Stimulated activated CD8-positive, alpha-beta memory T cell treated with anti-CD3 and anti-CD28 coated beads, Interleukin-4, amount 100 ng/mL, for 48 hours (primary cell): ENCODE results near the gene BCL10.

Experiments used
- DNase-seq: peaks from one replicate; pipeline ENCODE4 v3.0.0-alpha.2; 2020

The BCL10 gene

DNA sequence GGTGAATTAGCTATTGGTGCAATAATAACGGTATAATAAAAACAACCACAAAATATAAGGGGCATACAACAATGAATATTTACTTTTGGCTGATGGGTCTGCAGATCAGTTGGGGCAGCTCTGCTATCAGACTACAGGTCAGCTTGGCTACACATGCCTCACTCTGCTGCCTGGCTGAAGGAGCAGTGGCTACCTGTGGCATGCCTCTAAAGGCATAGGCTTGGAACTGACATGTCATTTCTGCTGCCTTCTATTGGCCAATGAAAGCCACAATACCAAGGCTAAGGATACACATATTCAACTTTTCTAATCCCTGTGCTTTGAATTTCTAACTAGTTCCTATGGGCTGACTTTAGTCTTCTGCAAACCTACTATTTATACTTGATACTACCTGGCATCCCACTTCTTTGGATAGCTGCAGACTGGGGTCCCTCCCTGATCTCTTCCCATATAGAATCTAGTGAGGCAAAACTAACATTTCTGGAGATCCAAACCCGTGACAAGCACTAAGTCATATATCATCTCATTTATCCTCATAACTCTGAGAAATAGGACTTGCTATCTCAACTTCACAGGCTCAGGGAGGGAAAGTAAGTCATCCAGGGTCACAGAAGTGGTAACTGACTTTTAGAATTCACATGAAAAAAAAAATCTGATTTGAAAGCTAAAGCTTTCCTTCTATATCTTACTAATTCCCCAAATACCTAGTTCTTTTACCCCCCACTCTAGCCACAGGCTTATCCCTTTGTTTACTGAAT lies 56.4 kb downstream of the BCL10 start:
- no peak for DNase-seq

DNA sequence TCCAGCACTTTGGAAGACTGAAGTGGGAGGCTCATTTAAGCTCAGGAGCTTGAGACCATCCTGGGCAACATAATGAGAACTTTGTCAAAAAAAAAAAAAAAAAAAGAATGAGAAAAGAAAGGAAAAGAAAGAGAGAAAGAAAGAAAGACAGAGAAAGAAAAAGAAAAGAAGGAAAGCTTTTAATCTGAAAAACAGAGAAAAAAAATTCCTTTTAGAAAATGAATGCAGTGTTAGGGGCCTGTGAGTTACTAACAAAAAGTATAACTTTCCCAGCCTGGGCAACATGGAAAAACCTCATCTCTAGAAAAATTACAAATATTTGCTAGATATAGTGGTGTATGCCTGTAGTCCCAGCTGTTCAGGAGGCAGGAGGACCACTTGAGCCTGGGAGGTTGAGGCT lies 59.7 kb downstream of the BCL10 start:
- DNase-seq, result no peak
